ENCODE data around the gene VTN.

Gene VTN

GRCh38 chr17:28335959-28336871 is 33.9 kb downstream of the VTN start:
- DNase-seq (peak; percentile 9), ATAC-seq (replicated peaks) (peak in 1 of 2 donors; percentile 4)
- H3K4me3 Mint-ChIP-seq = peak overlapping the region; percentile 92 to 98
- peak overlapping the region; percentile 96 for H3K27ac Mint-ChIP-seq
- H3K27me3 Mint-ChIP-seq = no peaks in the 10 kb centered on the region
- H3K36me3 Mint-ChIP-seq = peaks cover 11 to 40% of the 10 kb centered on the region in 2 donors
- H3K9me3 Mint-ChIP-seq = no peaks in the 10 kb centered on the region
- H3K4me1 Mint-ChIP-seq = peaks cover 25 to 48% of the 10 kb centered on the region in 2 donors

GRCh38 chr17:28335201-28335958 is 34.7 kb downstream of the VTN start, which contains the start of the genes IFT20 and TNFAIP1:
Gene IFT20, minus strand, starts transcription at chr17:28335472. Its CDS starts 3,487 bp downstream, at chr17:28331985.
Gene TNFAIP1, plus strand, starts transcription at chr17:28335761. Its CDS starts 3,761 bp downstream, at chr17:28339522.
- Mint-ChIP-seq H3K27ac (peak within 1 kb of the TSS; percentile 96), H3K27me3 (no peaks in the 10 kb centered on the region), H3K4me3 (peak within 1 kb of the TSS; percentile 92 to 98), H3K4me1 (peaks cover 25 to 48% of the 10 kb centered on the region in 2 donors), H3K36me3 (peaks cover 8 to 35% of the 10 kb centered on the region in 2 donors), H3K9me3 (no peaks in the 10 kb centered on the region)
- ATAC-seq (replicated peaks) (peak; percentile 97 to 98), DNase-seq (peak; percentile 99)

GRCh38 chr17:28334666-28335200 is 35.4 kb downstream of the VTN start:
- peaks cover 4 to 31% of the 10 kb centered on the region in 2 donors for H3K36me3 Mint-ChIP-seq
- no peaks in the 10 kb centered on the region for H3K27me3 Mint-ChIP-seq
- H3K4me3 Mint-ChIP-seq = peak overlapping the region; percentile 92 to 98
- no peak for ATAC-seq (replicated peaks)
- DNase-seq = no peak
- H3K27ac Mint-ChIP-seq = peak overlapping the region; percentile 96
- H3K9me3 Mint-ChIP-seq = no peaks in the 10 kb centered on the region
- H3K4me1 Mint-ChIP-seq = peaks cover 25 to 48% of the 10 kb centered on the region in 2 donors

- peak overlapping the region; percentile 96 for H3K27ac Mint-ChIP-seq
- ATAC-seq (replicated peaks) (no peak), DNase-seq (no peak)
- peaks cover 25 to 48% of the 10 kb centered on the region in 2 donors for H3K4me1 Mint-ChIP-seq
- H3K4me3 Mint-ChIP-seq = peak overlapping the region; percentile 92 to 98
- H3K36me3 Mint-ChIP-seq = peaks cover under 1 to 27% of the 10 kb centered on the region in 2 donors
- no peaks in the 10 kb centered on the region for H3K9me3 Mint-ChIP-seq
- no peaks in the 10 kb centered on the region for H3K27me3 Mint-ChIP-seq
Measured at GRCh38 chr17:28334171-28334570, 35.9 kb downstream of the VTN start.

- DNase-seq (no peak), ATAC-seq (replicated peaks) (no peak)
- no peak overlapping the region for H3K4me3 Mint-ChIP-seq
- no peak overlapping the region for H3K27ac Mint-ChIP-seq
- no peaks in the 10 kb centered on the region for H3K27me3 Mint-ChIP-seq
- H3K36me3 Mint-ChIP-seq = peaks cover 4 to 21% of the 10 kb centered on the region in 2 donors
- peaks cover 25 to 43% of the 10 kb centered on the region in 2 donors for H3K4me1 Mint-ChIP-seq
- no peaks in the 10 kb centered on the region for H3K9me3 Mint-ChIP-seq
Measured at GRCh38 chr17:28333083-28333746, 36.9 kb downstream of the VTN start.

GRCh38 chr17:28331891-28332420 is 38.2 kb downstream of the VTN start:
- Mint-ChIP-seq H3K4me1 (peaks cover 19 to 33% of the 10 kb centered on the region in 2 donors), H3K9me3 (no peaks in the 10 kb centered on the region), H3K4me3 (no peak overlapping the region), H3K27ac (no peak overlapping the region), H3K27me3 (no peaks in the 10 kb centered on the region), H3K36me3 (peaks cover 10 to 17% of the 10 kb centered on the region in 2 donors)
- ATAC-seq (replicated peaks) = no peak
- DNase-seq = no peak

GRCh38 chr17:28330671-28331070 is 39.4 kb downstream of the VTN start:
- peaks cover 21 to 29% of the 10 kb centered on the region in 2 donors for H3K36me3 Mint-ChIP-seq
- no peak for DNase-seq
- H3K27ac Mint-ChIP-seq = peak overlapping the region; percentile 42
- peaks cover 16 to 28% of the 10 kb centered on the region in 2 donors for H3K4me1 Mint-ChIP-seq
- no peak for ATAC-seq (replicated peaks)
- no peaks in the 10 kb centered on the region for H3K9me3 Mint-ChIP-seq
- H3K27me3 Mint-ChIP-seq = no peaks in the 10 kb centered on the region
- H3K4me3 Mint-ChIP-seq = no peak overlapping the region

- no peak for DNase-seq
- Mint-ChIP-seq H3K9me3 (no peaks in the 10 kb centered on the region), H3K27me3 (no peaks in the 10 kb centered on the region), H3K4me1 (peaks cover 9 to 26% of the 10 kb centered on the region in 2 donors), H3K36me3 (peaks cover 29 to 36% of the 10 kb centered on the region in 2 donors), H3K4me3 (no peak overlapping the region), H3K27ac (no peak overlapping the region)
- ATAC-seq (replicated peaks) = no peak
Measured at GRCh38 chr17:28328325-28328724, 41.8 kb downstream of the VTN start.

- H3K36me3 Mint-ChIP-seq = peaks cover 29 to 39% of the 10 kb centered on the region in 2 donors
- no peak overlapping the region for H3K4me3 Mint-ChIP-seq
- H3K27me3 Mint-ChIP-seq = no peaks in the 10 kb centered on the region
- no peak overlapping the region for H3K27ac Mint-ChIP-seq
- DNase-seq = no peak
- no peaks in the 10 kb centered on the region for H3K9me3 Mint-ChIP-seq
- peaks cover 9 to 20% of the 10 kb centered on the region in 2 donors for H3K4me1 Mint-ChIP-seq
- ATAC-seq (replicated peaks) = no peak
Measured at GRCh38 chr17:28327709-28328108, 42.4 kb downstream of the VTN start.

GRCh38 chr17:28327031-28327607 is 43.0 kb downstream of the VTN start:
- ATAC-seq (replicated peaks) = peak; percentile 87 to 94
- H3K27ac Mint-ChIP-seq = peak overlapping the region; percentile 51
- DNase-seq = no peak
- H3K27me3 Mint-ChIP-seq = no peaks in the 10 kb centered on the region
- peak overlapping the region in 1 of 2 donors; percentile 22 for H3K4me3 Mint-ChIP-seq
- peaks cover 33 to 42% of the 10 kb centered on the region in 2 donors for H3K36me3 Mint-ChIP-seq
- H3K9me3 Mint-ChIP-seq = no peaks in the 10 kb centered on the region
- H3K4me1 Mint-ChIP-seq = peaks cover 9 to 17% of the 10 kb centered on the region in 2 donors

- DNase-seq (no peak), ATAC-seq (replicated peaks) (no peak)
- H3K9me3 Mint-ChIP-seq = no peaks in the 10 kb centered on the region
- peaks cover 34 to 40% of the 10 kb centered on the region in 2 donors for H3K36me3 Mint-ChIP-seq
- peaks cover 12 to 24% of the 10 kb centered on the region in 2 donors for H3K4me1 Mint-ChIP-seq
- H3K27me3 Mint-ChIP-seq = no peaks in the 10 kb centered on the region
- peak overlapping the region; percentile 11 for H3K27ac Mint-ChIP-seq
- no peak overlapping the region for H3K4me3 Mint-ChIP-seq
Measured at GRCh38 chr17:28326114-28326513, 44.0 kb downstream of the VTN start.

- DNase-seq (no peak), ATAC-seq (replicated peaks) (no peak)
- Mint-ChIP-seq H3K36me3 (peaks cover 37 to 49% of the 10 kb centered on the region in 2 donors), H3K9me3 (no peaks in the 10 kb centered on the region), H3K27me3 (no peaks in the 10 kb centered on the region), H3K4me3 (no peak overlapping the region), H3K27ac (no peak overlapping the region), H3K4me1 (peaks cover 17 to 31% of the 10 kb centered on the region in 2 donors)
Measured at GRCh38 chr17:28325211-28325610, 44.9 kb downstream of the VTN start.

- DNase-seq = no peak
- Mint-ChIP-seq H3K4me3 (no peak overlapping the region), H3K27ac (no peak overlapping the region), H3K9me3 (no peaks in the 10 kb centered on the region), H3K36me3 (peaks cover 41 to 53% of the 10 kb centered on the region in 2 donors), H3K4me1 (peaks cover 21 to 36% of the 10 kb centered on the region in 2 donors), H3K27me3 (no peaks in the 10 kb centered on the region)
- no peak for ATAC-seq (replicated peaks)
Measured at GRCh38 chr17:28324781-28325180, 45.3 kb downstream of the VTN start.

Measured in stimulated activated naive B cell treated with anti-CD40 and anti-IgM and Interleukin-4, amounts not matched to agents 10 μg/mL and 1 μg/mL and 100 μg/mL, for 72 hours (primary cell).